NCI-H510A (cell line): ENCODE measurements around the gene PTPRE.

Experiments
- DNase-seq: peaks from one replicate; lab custom pipeline; 2025; lab: John Stamatoyannopoulos, UW

The PTPRE gene

GRCh38 chr10:127926455-127926854, 19.6 kb downstream of the PTPRE start:
- DNase-seq = no peak

GRCh38 chr10:127928021-127928806, 21.3 kb downstream of the PTPRE start:
- DNase-seq = no peak

GRCh38 chr10:127932521-127933270, 25.8 kb downstream of the PTPRE start:
- DNase-seq = no peak

- DNase-seq = no peak
Observed at GRCh38 chr10:127933271-127933670, 26.4 kb downstream of the PTPRE start.

GRCh38 chr10:127934383-127934782, 27.5 kb downstream of the PTPRE start:
- no peak for DNase-seq

GRCh38 chr10:127935071-127935561, 28.2 kb downstream of the PTPRE start:
- DNase-seq = no peak

- DNase-seq = no peak
Observed at GRCh38 chr10:127937069-127937468, 30.2 kb downstream of the PTPRE start.

GRCh38 chr10:127937915-127938463, 31.1 kb downstream of the PTPRE start:
- DNase-seq = no peak

GRCh38 chr10:127939786-127940330, 33.0 kb downstream of the PTPRE start:
- DNase-seq = no peak

GRCh38 chr10:127940866-127941640, 34.1 kb downstream of the PTPRE start:
- no peak for DNase-seq

GRCh38 chr10:127942811-127943210, 35.9 kb downstream of the PTPRE start:
- DNase-seq = no peak

- DNase-seq = no peak
Observed at GRCh38 chr10:127943336-127943910, 36.5 kb downstream of the PTPRE start.

GRCh38 chr10:127944256-127944655, 37.4 kb downstream of the PTPRE start:
- DNase-seq = no peak

GRCh38 chr10:127945341-127945758, 38.4 kb downstream of the PTPRE start:
- no peak for DNase-seq

GRCh38 chr10:127945948-127946711, 39.2 kb downstream of the PTPRE start:
- no peak for DNase-seq

GRCh38 chr10:127947211-127947610, 40.3 kb downstream of the PTPRE start:
- DNase-seq = no peak

- no peak for DNase-seq
Observed at GRCh38 chr10:127948791-127949190, 41.9 kb downstream of the PTPRE start.

- no peak for DNase-seq
Observed at GRCh38 chr10:127949831-127950230, 42.9 kb downstream of the PTPRE start.

- no peak for DNase-seq
Observed at GRCh38 chr10:127951861-127952574, 45.1 kb downstream of the PTPRE start.

- DNase-seq = no peak
Observed at GRCh38 chr10:127952575-127952869, 45.6 kb downstream of the PTPRE start.
